ENCODE data around the gene TMEM53. TPM values are rescaled to one million over a fixed set of nuclear protein-coding genes. Genes with fewer than 3 reads are reported as not detected.

Gene TMEM53
- total and polyA plus RNA-seq, 2 of the 8 experiments (the other 6 are each of a cell fraction or from before 2014, with no cell fraction given), result 6.7 to 27.9 TPM

- Histone ChIP-seq H3K4me2 (ENCODE audit: insufficient read depth in 1 of 2, low read depth in 2 of 2, low read length in 2 of 2) (peak overlapping the region; percentile 74 to 93), H3K9ac (replicated peaks in 1 of 4; ENCODE audit: extremely low read depth in 1 of 4, low read depth in 3 of 4, low read length in 3 of 4) (peak overlapping the region; percentile 74 to 95 (median 86)), H3K79me1 (ENCODE audit: low read depth, low read length) (peaks cover 12% of the 10 kb centered on the region), H3K79me2 (ENCODE audit: control insufficient read depth in 1 of 2, insufficient read depth in 2 of 2, low read length in 2 of 2) (peaks cover 3 to 26% of the 10 kb centered on the region in 2 experiments; a peak in 3 of 4 replicates), H3K4ac (replicated peaks; ENCODE audit: insufficient read length, low read depth, low read length) (peak overlapping the region; percentile 4), H3K27me3 (replicated peaks in 1 of 4; ENCODE audit: control insufficient read depth in 3 of 4, extremely low read depth in 1 of 4, insufficient read depth in 3 of 4, low read length in 3 of 4) (no peaks in the 10 kb centered on the region), H3K27ac (ENCODE audit: low read depth, low read length) (peak overlapping the region; percentile 96), H2BK120ac (replicated peaks; ENCODE audit: low read depth, low read length) (no peak overlapping the region), H2AFZ (ENCODE audit: low read length) (peak overlapping the region; percentile 27; the same call in 1 of the 2 replicates), H3K4me3 (ENCODE audit: extremely low read depth in 1 of 4, insufficient read depth in 2 of 4, low read depth in 3 of 4, low read length in 4 of 4) (peak overlapping the region; percentile 73 to 81 (median 78)), H4K5ac (ENCODE audit: insufficient read length, low read depth, low read length) (peak overlapping the region; percentile 49), H4K8ac (ENCODE audit: extremely low read depth, insufficient read depth, low read length) (peak overlapping the region; percentile 100), H2AK5ac (ENCODE audit: low read depth, low read length) (peak overlapping the region; percentile 61), H3K4me1 (replicated peaks in 1 of 4; ENCODE audit: control insufficient read depth in 3 of 4, insufficient read depth in 4 of 4, low read length in 3 of 4) (peaks cover 0 to 11% (median 4%) of the 10 kb centered on the region in 4 experiments; a peak in 6 of 7 replicates), H3K9me3 (ENCODE audit: insufficient read depth in 2 of 2, low read depth in 1 of 2, low read length in 1 of 2) (no peaks in the 10 kb centered on the region), H3K23ac (ENCODE audit: insufficient read length) (no peak overlapping the region), H3K18ac (ENCODE audit: extremely low read depth, low read length) (peak overlapping the region; percentile 51; the same call in 1 of the 2 replicates), H3K23me2 (ENCODE audit: low read depth, low read length) (no peaks in the 10 kb centered on the region; the same call in 1 of the 2 replicates), H2BK15ac (ENCODE audit: low read length) (peak overlapping the region; percentile 37; the same call in 1 of the 2 replicates), H3K36me3 (ENCODE audit: control insufficient read depth in 2 of 4, insufficient read depth in 4 of 4, low read length in 3 of 4) (peaks cover 18 to 32% (median 25%) of the 10 kb centered on the region in 4 experiments; a peak in 7 of 8 replicates), H4K20me1 (replicated peaks in 1 of 2; ENCODE audit: control insufficient read depth in 1 of 2, insufficient read depth in 2 of 2, low read length in 2 of 2) (peaks cover 0 to 4% of the 10 kb centered on the region in 2 experiments), H2BK20ac (ENCODE audit: low read length) (no peak overlapping the region), H4K91ac (replicated peaks; ENCODE audit: insufficient read length, low read length) (peak overlapping the region; percentile 75), H2BK5ac (ENCODE audit: low read depth, low read length) (peak overlapping the region; percentile 82), H2BK12ac (ENCODE audit: low read depth, low read length) (0 out of 2 replicates have a peak overlapping the region, but pooled peaks have one; percentile 50), H3K14ac (ENCODE audit: insufficient read length) (no peak overlapping the region), H3K56ac (replicated peaks; ENCODE audit: insufficient read length, low read depth, low read length) (peak overlapping the region; percentile 57)
- DNase-seq (ENCODE audit: low read depth in 1 of 2, low spot score in 2 of 2) (no peak), FAIRE-seq (no peak)
- ChIA-PET CTCF (ENCODE audit: partially characterized antibody) (interaction anchor here (0.9 to 15.0 kb wide), 6 partner anchors 11 to 62 kb away, joined by 3 to 197 read pairs (median 5); no protein-coding TSS in a partner anchor), POLR2A (ENCODE audit: partially characterized antibody) (interaction anchor here (0.6 to 30.8 kb wide), 41 partner anchors 3 to 657 kb away, joined by 3 to 633 read pairs (median 4); partner anchors contain the start of genes ARMH1, ATP6V0B, DMAP1 and PLK3)
- WGBS, 2 experiments (ENCODE audit: extremely low coverage in 1 of 2, insufficient coverage in 1 of 2, insufficient read length in 1 of 2, insufficient replicate concordance in 2 of 2, low coverage in 1 of 2, low lambda C conversion rate in 2 of 2, missing lambda C conversion rate in 1 of 2), result 24% methylated on average over 8 of the region's 8 CpGs; no CpG with 5 or more reads in 1 of the 2 experiments
- TF ChIP-seq BCL11A (IDR thresholded peaks at IDR 0.05; ENCODE audit: low read depth in 2 of 2, low read length in 2 of 2), result no peak
- no peak for TF ChIP-seq FOSL1 (IDR thresholded peaks at IDR 0.05; ENCODE audit: insufficient read depth, low read depth, low read length)
- no peak for TF ChIP-seq EGR1 (IDR thresholded peaks at IDR 0.05; ENCODE audit: borderline replicate concordance, low read depth, low read length)
These were observed 43.0 kb downstream of the TMEM53 start for GRCh38 chr1:44631333-44631646.

Data from H1 (cell line).